ENCODE results near the gene RPS27. TPM values are rescaled to one million over a fixed set of nuclear protein-coding genes. Genes with fewer than 3 reads are reported as not detected.

RPS27 gene
- total RNA-seq, 1 experiment from 2014 or later = 1,548 TPM

DNA sequence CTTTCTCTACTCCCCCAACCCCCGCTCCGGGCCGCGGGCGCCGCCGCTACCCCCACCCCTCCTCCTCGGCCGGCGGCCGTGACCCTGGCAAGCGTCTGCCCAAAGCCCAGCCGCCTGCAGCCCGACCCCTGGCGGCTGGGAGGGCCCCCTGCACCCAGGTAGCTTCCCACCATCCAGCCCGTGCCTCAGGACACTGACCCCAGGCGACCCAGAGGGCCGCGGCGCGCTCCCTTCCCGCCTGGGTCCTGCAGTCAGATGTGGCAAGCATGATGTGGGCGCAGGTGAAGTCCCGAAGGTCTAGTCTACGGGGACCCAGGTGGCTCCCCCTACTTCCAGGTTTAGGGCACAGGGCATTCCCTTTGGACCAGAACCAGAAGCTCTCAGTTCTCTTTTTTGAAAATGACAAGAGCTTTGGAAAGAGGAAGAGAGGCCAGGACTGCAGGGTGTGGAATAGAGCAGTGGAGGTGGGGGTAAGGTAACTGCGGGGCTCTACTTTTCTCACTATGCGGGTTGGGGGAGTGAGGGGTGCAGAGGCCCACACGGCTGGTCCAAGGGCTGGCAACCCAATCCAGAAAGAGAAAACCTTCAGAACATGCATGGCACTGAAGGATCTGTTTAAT lies 43.8 kb upstream of the RPS27 start, which contains the start of gene DENND4B:
DENND4B (minus strand) TSS at position 97 of the 620 bp plus-strand sequence. CDS start 2,344 bp downstream, outside the sequence.
- H3K36me3 ChIP-seq (ENCODE audit: insufficient read depth, low read length, poor library complexity, severe bottlenecking) = peaks cover 32% of the 10 kb centered on the region
- BruUV-seq (replicated peaks) = no TSS peak

DNA sequence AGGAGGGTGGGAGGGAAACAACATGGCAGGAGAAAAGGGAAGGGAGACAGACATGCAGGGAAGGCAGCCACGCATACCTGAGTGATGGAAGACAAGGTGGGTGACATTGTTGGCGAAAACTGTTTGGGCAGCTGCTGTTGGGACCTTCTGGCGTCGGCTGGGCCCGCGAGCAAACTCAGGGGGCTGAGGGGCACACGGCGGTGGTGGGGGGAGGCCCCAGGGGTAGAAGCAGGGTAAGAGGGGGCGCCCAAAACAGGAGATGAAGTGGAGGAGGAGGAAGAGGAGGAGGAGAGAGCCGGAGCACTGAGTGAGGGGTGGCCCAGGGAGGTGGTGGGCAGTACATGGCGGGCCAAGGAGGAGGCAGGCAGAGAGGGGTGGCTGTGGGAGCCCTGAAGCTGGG lies 39.4 kb upstream of the RPS27 start:
- POLR2A ChIA-PET (ENCODE audit: low non-redundant PET) = no interaction called here
- no peak for DNase-seq (ENCODE audit: low spot score)
- H3K9me3 ChIP-seq (ENCODE audit: low read depth, low read length, poor library complexity, severe bottlenecking) = no peaks in the 10 kb centered on the region
- H3K27ac ChIP-seq (ENCODE audit: low read depth, low read length, poor library complexity, severe bottlenecking) = no peak overlapping the region
- CTCF ChIA-PET = no interaction called here
- TF ChIP-seq CTCF (conservative IDR thresholded peaks at IDR 0.05; ENCODE audit: low read depth, low read length) (no peak), EZH2 (IDR thresholded peaks at IDR 0.05; ENCODE audit: borderline replicate concordance, low read depth, low read length, poor library complexity, severe bottlenecking) (no peak)
- BruUV-seq (replicated peaks) = no TSS peak
- H3K4me1 ChIP-seq (ENCODE audit: insufficient read depth, low read length, poor library complexity, severe bottlenecking) = no peaks in the 10 kb centered on the region
- no peak overlapping the region for H3K4me3 ChIP-seq (ENCODE audit: low read depth, low read length, poor library complexity, severe bottlenecking)
- H3K36me3 ChIP-seq (ENCODE audit: insufficient read depth, low read length, poor library complexity, severe bottlenecking) = peaks cover 38% of the 10 kb centered on the region
- no peaks in the 10 kb centered on the region for H3K27me3 ChIP-seq (replicated peaks; ENCODE audit: insufficient read depth, low read depth, low read length, poor library complexity)
- intact Hi-C loops (cut with micrococcal nuclease; ENCODE audit: unreplicated experiment) = no loop called here

More for the DNA sequence above, 43.8 kb upstream of the RPS27 start, which contains the start of gene DENND4B:
- Histone ChIP-seq H3K9me3 (ENCODE audit: low read depth, low read length, poor library complexity, severe bottlenecking) (no peaks in the 10 kb centered on the region), H3K27me3 (replicated peaks; ENCODE audit: insufficient read depth, low read depth, low read length, poor library complexity) (no peaks in the 10 kb centered on the region), H3K27ac (ENCODE audit: low read depth, low read length, poor library complexity, severe bottlenecking) (peak within 1 kb of the TSS; percentile 94), H3K4me3 (ENCODE audit: low read depth, low read length, poor library complexity, severe bottlenecking) (peak within 1 kb of the TSS; percentile 98), H3K4me1 (ENCODE audit: insufficient read depth, low read length, poor library complexity, severe bottlenecking) (peaks cover 6% of the 10 kb centered on the region)
- ChIA-PET CTCF (interaction anchor here (0.6 to 1.6 kb wide), 10 partner anchors 10 to 1238 kb away, joined by 3 to 14 read pairs (median 4); partner anchors contain the start of genes RAB13 and SLC39A1), POLR2A (ENCODE audit: low non-redundant PET) (interaction anchor here (0.6 to 0.7 kb wide), 3 partner anchors 19 to 44 kb away, joined by 3 to 16 read pairs (median 7); no protein-coding TSS in a partner anchor)
- peak; percentile 82 for DNase-seq (ENCODE audit: low spot score)
- intact Hi-C loops (cut with micrococcal nuclease; ENCODE audit: unreplicated experiment) = loop anchor here (2.0 kb wide), 1 partner anchor 150 kb away; no protein-coding TSS in a partner anchor
- TF ChIP-seq CTCF (conservative IDR thresholded peaks at IDR 0.05; ENCODE audit: low read depth, low read length) (peak; percentile 91), EZH2 (IDR thresholded peaks at IDR 0.05; ENCODE audit: borderline replicate concordance, low read depth, low read length, poor library complexity, severe bottlenecking) (no peak)

- CTCF ChIA-PET = no interaction called here
- peaks cover 38% of the 10 kb centered on the region for H3K36me3 ChIP-seq (ENCODE audit: insufficient read depth, low read length, poor library complexity, severe bottlenecking)
- no peak overlapping the region for H3K4me3 ChIP-seq (ENCODE audit: low read depth, low read length, poor library complexity, severe bottlenecking)
- no peaks in the 10 kb centered on the region for H3K27me3 ChIP-seq (replicated peaks; ENCODE audit: insufficient read depth, low read depth, low read length, poor library complexity)
- H3K9me3 ChIP-seq (ENCODE audit: low read depth, low read length, poor library complexity, severe bottlenecking) = no peaks in the 10 kb centered on the region
- POLR2A ChIA-PET (ENCODE audit: low non-redundant PET) = no interaction called here
- TF ChIP-seq CTCF (conservative IDR thresholded peaks at IDR 0.05; ENCODE audit: low read depth, low read length) = no peak
- peaks cover 3% of the 10 kb centered on the region for H3K4me1 ChIP-seq (ENCODE audit: insufficient read depth, low read length, poor library complexity, severe bottlenecking)
- no TSS peak for BruUV-seq (replicated peaks)
- no peak for DNase-seq (ENCODE audit: low spot score)
- intact Hi-C loops (cut with micrococcal nuclease; ENCODE audit: unreplicated experiment) = no loop called here
- H3K27ac ChIP-seq (ENCODE audit: low read depth, low read length, poor library complexity, severe bottlenecking) = no peak overlapping the region
These were observed 38.8 kb upstream of the RPS27 start for GRCh38 chr1:153951801-153952200.

Data from A673 (cell line).